HG03159 (cell line): ENCODE measurements around the gene KIAA0753.
A peak's percentile ranks its signal among the peaks of the same experiment; 100 is the strongest.

Experiments
- ATAC-seq: cut with Tn5 transposase; IDR thresholded peaks from one replicate; pipeline ENCODE4 v1.9.1; 2021; ENCODE audit warnings: mild to moderate bottlenecking, moderate library complexity; ENCODE audit not compliant: unreplicated experiment

KIAA0753 gene

DNA sequence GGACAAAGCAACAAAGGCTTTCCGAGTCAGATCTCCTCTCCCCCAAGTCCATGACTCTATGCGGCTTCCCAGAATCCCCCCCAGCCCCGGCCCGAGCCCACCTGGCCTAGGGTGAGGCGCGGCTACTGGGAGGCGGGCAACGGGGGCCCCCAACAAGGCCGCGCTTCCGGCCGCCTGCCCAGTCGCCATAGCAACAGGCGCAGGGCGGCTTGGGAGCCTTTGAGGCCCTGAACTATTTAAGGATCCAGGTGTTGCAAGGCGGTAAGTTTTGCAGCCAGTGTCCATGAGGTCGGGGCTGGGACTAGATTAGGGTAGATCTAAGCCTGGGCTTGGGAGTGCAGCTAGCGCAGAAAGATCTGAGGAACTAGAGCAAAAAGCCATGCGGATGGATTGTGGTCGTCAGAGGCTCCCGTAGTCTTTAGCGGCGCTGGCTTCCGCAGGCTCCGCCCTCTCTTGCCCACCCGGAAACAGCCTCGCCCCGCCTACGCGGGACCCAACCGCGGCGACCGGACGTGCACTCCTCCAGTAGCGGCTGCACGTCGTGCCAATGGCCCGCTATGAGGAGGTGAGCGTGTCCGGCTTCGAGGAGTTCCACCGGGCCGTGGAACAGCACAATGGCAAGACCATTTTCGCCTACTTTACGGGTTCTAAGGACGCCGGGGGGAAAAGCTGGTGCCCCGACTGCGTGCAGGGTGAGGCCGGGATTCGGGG, at the start of gene KIAA0753, which contains the start of gene TXNDC17:
KIAA0753 (minus strand) TSS at position 176 of the 711 bp plus-strand sequence. CDS start 5,608 bp downstream, outside the sequence.
TXNDC17 (plus strand) TSS at position 525 of the 711 bp plus-strand sequence; CDS start at position 548, 23 bp downstream.
- peak; percentile 85 for ATAC-seq

DNA sequence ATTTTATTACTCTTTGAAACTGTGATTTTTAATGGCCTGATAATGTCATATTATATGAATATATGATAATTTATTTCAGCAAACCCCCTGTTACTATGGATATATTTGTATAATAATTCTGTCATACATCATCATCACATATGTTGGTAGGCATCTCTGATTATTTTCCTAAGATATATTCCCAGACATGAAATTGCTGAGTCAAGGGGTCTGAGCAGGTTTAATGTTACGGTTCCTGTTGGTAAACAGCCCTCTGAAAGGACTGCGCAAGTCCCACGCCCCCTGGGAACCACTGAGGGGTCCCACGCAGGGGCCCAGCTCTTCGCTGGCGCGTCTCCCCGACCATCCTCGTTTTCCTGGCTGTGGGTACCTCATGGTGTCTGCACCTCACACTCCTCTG, 48.4 kb upstream of the KIAA0753 start:
- ATAC-seq: no peak

DNA sequence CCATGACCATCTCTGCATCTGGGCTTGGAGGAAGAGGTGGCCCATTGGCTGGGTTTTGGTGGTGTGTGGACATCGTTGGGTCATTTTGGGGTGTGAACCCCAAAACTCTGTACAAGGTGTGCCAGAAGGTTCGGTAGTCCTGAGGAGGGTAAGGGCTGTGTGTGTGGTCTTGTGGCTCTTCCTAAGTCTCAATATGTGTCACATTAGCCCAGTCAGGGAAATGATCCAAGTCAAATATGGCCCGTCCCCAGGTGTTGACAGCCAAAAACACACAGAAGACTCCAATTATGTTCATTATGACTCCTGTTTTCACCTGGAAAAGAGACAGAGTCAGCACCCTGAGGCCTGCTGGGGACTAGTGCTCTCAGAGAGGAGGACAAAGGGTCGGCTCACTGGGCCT, 45.5 kb upstream of the KIAA0753 start:
- no peak for ATAC-seq

DNA sequence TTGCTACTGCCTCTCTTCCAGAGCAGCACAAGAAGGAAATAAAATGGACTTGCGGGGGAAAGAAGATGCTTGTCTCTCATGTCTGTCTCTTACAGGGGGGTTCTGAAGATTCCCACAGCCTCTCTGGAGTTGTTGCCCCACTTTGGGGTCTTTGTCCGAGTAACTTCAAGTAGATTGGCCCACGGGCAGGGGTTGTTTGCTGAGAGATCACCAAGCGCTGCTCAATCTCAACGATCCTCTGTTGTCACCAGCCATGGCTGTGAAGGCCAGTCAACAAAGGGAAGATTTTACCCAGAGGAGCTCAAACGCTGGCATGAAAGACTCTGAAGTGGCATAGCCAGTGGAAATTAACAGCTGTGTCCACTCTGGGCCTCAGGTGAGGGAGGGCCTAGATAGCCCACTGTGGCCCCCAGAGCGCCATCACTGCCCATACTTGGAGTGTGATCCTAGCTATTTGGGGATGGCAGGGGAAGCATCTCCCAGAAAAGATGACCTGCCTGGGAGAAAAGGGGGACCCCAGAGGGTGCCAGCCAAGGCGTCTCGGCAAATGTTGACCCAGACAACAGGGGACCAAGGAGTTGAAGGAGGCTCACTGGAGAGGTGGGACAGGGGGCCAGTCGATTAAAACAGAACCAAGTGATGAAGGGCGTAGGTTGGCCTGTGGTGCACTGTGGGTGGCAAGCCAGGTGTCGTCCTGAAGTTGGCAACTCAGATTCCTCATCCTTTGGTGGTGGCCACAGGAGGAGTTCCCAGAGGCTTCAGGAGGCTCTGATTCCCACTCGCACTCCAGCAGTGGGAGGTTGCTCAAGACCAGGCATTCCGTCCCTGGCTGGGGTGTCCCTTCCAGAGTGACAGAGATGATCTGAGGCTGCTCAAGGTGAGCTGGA, 44.6 kb upstream of the KIAA0753 start:
- ATAC-seq: no peak

DNA sequence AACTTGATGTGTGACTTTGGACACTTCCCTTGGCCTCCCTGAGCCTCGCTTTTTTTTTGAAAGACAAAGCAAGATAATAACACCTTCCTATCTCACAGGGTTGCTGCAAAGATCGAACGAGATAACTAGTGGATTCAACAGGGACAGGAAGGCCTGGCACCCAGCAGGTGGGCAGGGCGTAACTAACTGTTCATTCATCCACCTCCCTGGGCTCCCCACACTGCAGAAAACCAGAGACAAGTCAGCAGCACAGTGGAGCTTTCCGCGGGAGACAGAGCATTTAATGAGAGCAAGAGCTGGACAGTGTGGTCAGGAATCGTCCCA, 43.9 kb upstream of the KIAA0753 start:
- no peak for ATAC-seq

DNA sequence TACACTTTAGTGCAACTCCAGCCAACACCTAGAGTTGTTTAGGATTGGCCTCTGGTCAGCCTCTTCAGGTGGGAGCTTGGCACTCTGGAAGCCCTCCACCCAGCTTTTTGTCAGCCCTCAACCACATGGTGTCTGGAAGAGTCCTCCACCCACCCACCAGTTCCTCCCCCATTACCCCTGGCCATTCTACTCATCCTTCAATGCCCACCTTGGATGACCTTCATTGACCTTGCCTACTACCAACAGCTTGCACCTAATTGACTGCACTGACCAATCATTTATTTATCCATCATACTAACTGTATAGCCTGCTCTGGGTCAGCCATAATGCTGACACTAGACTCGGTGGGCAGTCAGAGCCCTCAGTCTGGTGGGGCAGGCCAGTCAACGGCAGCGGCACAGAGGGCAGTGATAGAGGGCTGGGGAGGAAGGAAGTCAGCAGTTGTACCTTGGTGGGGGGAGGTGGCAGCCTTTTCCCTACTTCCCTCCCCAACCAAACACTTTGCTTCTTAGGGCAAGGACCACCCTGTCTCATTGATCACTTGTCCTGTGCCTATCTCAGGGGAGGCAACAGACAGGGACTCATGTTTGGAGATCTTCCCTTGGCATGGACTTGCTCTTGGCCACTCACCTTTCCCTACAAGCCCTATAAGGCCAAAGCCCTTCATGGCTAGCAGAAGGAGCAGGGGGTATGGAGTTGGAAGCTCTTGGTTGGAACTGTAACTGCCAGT, 43.4 kb upstream of the KIAA0753 start:
- ATAC-seq: no peak

DNA sequence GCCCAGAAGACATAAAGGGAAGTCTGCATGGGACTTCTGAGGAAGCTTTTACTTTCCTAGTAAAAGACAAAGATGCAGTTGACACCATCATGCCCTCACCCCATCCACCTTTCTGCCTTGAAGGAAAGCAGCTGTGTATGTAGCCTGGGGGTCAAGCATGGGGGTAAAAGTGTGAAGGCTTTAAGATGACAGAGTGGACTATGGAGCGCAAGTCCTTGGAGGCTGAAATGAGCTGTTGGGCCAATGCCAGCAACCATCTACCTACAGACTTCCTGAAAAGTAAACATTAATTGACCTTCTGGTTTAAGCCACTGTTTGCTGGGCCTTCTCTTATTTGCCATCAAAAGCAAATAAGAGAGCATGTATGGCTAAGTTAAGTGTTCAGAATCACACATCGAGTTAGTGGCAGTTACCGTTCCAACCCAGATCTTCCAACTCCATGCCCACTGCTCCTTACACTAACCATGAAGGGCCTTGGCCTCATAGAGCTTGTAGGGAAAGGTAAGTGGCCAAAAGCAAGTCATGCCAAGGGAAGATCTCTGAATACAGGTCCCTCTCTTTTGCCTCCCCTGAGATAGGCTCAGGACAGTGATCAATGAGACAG, 42.7 kb upstream of the KIAA0753 start:
- ATAC-seq: no peak

DNA sequence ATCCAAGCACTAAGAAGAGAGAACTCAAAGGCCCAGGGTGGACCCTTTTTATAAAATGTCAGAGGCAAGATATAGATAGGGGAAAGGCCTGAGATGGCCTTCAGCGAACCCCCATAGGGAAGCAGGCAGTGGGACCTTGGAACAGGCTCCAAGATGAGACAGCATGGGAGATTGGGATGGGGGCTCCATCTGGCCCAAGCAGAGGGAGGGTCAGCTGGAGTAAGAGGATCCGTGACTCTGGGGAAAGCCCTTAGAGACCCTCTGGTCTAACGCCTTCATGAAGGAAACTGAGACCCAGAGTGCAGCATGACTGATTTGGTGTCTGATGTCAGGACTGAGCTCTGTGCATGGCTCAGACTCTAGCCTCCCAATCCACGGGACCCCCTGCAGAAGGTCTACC, 41.8 kb upstream of the KIAA0753 start:
- ATAC-seq: no peak

DNA sequence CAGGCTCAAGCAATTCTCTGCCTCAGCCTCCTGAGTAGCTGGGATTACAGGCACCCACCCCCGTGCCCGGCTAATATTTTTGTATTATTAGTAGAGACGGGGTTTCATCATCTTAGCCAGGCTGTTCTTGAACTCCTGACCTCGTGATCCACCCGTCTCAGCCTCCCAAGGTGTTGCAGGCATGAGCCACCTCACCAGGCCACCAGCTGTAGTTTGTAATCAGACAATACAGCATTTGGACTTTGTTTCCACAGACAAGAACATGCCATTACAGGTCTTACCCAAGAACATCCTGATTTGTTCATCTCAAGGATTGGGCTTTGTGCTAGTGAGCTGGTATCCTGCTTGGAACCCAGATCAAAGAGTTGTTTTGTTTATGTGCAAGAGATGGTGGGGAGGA, 41.2 kb upstream of the KIAA0753 start:
- ATAC-seq: no peak

DNA sequence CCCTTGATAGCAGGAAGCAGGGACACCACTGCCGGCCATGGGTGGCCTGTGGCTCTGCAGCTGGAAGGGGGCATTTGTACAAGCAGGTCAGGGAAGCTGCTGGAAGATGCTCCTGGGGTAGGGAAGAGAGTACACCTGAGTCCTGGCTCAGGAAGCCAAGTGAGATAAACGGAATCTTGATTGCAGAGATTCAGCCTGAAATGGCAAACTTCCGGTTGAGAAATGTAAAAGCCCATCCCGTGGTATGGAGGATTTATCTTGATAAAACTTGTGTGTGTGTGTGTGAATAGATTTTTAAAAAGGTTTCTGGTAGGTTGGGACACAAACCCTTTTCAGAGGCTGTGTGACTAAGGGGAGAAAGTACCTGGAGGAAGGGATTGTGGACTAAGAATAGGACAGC, 40.7 kb upstream of the KIAA0753 start:
- no peak for ATAC-seq

DNA sequence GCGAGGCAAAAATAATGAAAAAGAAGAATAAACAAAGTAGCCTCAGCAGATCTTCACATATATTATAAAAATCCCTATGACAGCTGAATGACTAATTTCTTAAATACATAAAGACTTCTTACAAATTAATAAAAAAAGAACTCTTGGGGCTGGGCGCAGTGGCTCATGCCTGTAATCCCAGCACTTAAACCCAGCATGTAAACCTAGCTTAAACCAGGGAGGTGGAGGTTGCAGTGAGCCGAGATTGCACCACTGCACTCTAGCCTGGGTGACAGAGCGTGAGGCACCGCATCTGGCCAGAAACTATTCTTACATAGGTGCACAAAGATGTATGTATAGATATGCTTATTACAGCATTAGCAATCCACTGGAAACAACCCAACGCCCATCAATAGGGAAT, 38.7 kb upstream of the KIAA0753 start:
- no peak for ATAC-seq

DNA sequence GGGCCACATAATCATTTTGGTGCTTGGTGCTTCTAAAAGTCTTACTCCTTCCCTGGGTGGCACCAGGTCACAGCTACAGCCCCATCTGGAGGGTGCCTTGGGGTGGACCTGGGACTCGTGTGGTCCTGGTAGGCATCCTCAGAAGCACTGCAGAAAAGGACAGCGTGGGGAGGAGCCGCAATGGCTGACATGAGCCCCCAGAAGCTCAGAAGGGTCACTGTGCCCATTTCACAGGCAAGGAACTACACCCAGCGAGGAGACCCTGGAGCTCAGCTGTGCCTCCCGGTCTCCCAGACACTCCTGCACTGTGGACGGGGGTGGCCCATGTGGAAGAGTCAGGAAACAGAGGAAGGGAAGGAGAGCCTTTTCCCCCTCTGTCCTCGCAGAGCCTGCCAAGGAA, 37.4 kb upstream of the KIAA0753 start:
- no peak for ATAC-seq

DNA sequence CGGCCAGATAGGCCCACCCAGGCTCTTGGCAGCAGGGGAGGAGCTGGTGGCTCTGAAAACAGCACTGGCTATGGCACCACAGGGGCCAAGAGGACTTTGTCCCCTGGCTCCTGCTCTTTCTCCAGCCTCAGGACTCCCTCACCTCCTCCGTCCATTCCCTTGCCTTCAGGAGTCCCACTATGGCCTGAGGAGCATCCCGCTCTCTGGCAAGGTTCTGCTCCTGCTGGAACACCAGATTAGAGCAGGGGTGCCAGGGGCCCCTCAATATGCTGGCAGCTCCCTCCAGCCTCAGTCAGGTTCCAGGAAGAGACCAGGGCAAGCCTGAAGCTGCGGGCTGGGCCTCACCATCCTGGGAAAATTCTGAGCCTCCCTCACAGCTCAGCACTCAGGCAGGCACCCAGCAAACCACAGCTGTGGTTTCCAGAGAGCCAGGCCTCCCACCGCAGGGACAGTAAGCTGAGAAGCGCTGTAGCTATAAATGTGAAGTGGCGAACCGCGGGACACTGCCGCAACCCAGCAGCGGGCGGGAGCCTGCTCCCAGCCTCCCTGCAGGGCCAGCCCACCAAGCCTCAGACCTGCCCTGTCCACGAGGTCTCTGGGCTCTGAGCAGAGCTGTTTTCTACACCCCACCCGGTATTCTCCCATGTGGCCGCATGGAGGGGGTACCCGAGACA, 36.8 kb upstream of the KIAA0753 start:
- ATAC-seq: no peak

DNA sequence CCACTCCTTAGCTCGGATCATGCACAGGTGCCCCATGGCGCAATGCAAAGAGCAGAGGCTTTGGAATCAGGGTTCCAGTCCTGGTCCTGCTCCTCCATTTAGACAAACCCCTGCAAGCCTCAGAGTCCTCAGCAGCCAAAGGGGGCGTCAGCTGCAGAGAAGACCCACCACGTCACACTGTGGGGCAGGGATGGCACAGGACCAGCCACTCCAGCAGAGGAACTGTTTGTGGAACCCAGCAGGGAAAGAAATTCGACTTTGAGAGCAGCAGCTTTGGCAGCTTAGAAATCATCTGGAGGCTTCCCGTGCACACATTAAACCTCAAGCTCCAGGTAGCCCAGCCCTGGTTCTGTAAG, 36.3 kb upstream of the KIAA0753 start:
- ATAC-seq: no peak

DNA sequence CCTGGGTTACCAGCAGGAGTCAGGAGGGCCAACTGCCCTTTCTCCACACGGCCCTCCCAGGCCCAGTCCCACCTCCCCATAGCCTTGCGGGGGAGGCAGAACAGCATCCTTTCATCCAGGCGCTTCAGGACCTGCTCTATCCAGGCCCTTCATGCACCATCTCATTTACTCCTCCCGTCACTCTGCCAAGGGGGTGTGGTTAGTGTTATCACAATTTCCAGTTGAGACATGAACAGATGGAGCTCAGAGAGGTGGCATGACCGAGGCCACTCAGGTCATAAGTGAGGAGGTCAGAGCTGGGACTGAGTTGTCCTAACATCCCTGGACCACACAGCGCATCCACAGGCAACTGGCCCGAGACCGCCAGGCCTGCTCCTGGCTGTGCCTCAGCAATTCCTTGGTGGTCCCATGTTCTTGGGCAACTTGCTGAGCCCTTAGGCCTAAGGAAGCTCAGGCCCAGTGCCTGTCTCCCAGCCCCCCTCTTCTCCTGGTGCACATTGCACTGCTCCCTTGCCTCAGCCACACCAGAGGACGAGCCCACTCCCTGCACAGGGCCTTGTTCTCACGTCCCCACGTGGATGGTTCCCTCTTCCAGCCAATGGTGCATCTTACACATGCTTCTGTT, 34.8 kb upstream of the KIAA0753 start:
- no peak for ATAC-seq

DNA sequence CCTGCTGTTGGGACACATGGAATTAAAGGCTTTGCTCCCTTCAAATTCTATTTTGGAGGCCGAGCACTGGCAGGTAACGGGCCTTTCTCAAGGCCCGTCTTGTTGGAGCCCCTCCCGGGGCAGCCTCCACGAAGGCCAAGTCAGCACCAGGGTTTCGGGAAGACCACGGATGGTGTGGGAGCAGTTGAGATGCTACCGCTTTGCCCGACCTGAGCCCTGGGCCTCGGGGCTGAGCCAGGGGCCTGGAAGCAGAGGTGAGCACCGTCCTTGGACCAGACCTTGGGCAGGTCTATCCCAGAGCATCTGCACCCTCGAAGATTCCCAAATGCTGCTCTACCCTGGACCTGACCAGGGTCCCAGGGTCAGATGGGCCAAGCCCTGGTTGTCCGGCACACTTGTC, 34.1 kb upstream of the KIAA0753 start:
- ATAC-seq: no peak

DNA sequence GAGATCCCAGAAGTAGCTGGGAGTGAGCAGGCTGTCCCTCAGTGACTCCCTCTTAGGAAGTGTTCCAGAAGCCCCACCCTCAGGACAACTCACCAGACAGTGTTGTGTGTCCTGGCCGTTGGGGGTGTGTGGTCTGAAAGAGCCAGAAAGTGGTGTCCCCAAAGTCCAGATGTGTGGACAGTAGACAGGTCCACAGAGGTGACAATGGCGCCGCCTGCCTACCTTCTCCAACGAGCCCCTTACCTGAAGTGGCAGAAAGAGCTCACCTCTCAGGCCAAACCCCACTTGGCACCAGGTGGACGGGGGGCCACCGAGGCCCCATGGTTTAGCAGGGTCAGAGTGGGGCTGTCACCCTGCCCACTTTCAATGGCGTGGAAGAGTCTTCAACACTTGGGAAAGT, 30.9 kb upstream of the KIAA0753 start:
- ATAC-seq: no peak

DNA sequence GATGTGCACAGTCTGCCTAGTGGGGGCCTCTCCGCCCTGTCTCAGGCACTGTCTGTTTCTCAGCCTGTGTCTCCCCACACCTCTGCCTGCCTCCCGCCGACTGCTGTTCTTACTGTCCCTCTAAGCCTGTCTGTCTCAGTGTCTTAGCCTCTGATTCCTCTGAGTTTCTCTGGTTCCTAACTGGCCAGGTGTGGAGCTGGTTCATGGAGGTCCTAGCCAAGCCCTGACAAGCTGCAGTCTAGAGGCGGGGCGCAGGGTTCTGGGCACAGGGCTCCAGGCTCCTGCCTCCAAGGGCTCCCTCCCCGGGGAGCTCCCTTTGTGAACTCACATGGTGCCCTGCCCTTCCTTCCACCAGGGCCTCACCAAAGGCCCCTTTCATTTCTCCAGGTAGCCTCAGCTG, 30.5 kb upstream of the KIAA0753 start:
- no peak for ATAC-seq

DNA sequence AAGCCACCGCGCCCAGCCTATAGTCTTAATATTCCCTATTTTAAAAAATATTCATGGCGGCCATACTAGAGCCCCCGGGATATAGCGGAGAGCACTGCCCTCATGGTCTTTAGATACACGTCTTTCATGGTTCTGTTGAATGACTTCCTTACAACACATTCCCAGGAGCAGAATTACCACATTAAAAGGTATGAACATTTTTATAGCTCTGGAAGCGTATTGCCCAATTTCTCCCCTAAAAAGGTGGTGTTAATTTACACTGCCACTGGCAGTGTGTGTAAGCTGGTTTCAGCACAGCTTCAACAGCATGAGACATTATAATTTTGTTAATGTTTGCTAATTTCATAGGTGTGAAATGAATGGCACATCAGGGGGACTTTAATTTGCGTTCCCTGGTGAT, 30.1 kb upstream of the KIAA0753 start:
- ATAC-seq: no peak

DNA sequence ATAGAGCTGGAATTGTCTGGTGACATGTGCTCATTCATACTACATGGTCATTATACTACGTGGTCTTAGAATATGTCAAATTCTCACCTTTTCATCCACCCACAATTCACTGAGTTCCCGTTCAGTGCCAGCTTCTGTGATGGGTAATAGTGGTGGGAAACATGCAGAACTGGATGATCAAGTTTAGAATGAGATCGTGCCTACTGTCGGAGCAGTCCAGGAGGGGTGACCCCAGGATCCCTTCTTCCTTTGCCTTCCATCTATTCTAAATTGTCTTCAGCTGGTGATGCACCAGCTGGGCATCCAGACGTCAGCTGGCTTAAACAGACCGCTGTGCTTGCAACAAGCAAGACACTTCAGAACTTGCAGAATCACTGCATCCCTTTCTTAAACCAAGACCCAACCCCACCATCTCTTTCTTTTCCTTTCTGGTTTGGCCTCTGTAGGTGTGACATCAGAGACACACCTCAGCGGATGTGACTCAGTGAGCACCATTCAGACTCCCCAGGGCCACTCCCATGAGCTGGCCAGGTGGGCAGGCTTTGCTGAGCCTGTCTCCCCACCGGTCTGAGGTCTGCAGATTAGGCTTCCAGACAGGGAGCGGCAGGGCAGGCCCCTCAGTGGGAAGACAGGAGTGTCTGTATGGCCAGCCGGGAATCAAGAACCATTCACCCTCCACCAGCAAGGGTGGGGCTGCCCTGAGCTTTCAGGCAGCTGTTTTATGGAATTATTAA, 29.1 kb upstream of the KIAA0753 start:
- no peak for ATAC-seq
